Measurements from ENCODE around the gene FOXL3.

FOXL3 gene

DNA sequence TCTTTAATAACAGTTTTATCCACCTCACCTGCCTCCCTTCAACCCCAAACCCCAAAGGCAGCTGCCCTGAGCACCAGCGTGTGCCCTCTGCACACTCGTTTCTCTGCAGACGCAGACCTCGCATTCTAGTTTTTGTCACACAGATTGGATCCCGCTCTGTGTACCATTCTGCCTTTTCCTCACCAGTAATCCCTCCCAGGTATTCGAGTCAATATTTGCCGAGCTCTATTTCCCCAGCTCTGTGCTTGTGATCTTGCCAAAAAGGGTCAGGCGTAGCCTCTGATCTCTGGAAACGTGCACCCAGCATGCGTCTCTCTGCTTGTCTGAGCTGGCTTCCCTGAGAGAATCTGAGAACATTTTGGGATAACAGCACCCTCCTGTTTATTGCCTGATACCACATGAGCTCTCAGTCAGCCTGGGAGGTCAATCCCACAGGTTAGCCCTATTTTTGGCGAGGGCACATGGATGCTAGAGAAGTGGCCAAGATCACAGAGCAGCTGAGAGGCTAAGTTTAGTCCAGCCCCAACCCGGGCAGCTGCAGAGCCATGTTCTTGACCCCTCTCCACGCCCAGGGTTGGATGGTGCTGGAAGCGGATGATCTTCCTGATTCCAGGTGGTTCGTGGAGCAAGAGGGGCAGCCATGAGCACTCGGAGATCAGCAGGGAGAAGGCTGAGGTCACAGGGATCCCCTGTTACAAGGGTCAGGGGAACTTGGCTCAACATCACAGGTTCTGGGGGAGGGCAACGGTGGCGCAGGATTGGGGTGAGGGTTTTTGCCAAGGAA lies 29.1 kb downstream of the FOXL3 start:
- no peak overlapping the region for H3K4me2 ChIP-seq (ENCODE audit: insufficient read depth, low read length)
- peaks cover 7% of the 10 kb centered on the region for H3K27me3 ChIP-seq (ENCODE audit: insufficient read depth, low read length, poor library complexity)
- DNase-seq (no peak), ATAC-seq (ENCODE audit: insufficient read depth, low read depth) (no peak)
- no peak for TF ChIP-seq EZH2 (IDR thresholded peaks at IDR 0.05; ENCODE audit: borderline replicate concordance, low read depth, low read length, severe bottlenecking)
- TF ChIP-seq CTCF (IDR thresholded peaks at IDR 0.05; ENCODE audit: borderline replicate concordance, extremely low read depth, low read length, poor library complexity, severe bottlenecking) = no peak
- H3K4me1 ChIP-seq (ENCODE audit: insufficient read depth, low read length) = peaks cover 7% of the 10 kb centered on the region
- H3K9me3 ChIP-seq (ENCODE audit: insufficient read depth, low read length, severe bottlenecking) = no peaks in the 10 kb centered on the region
- H4K20me1 ChIP-seq (ENCODE audit: insufficient read depth, low read length) = peaks cover 5% of the 10 kb centered on the region
- H3K4me3 ChIP-seq (ENCODE audit: low read depth in 1 of 2, low read length in 2 of 2) = no peak overlapping the region
- H3K9ac ChIP-seq (ENCODE audit: low read depth, low read length) = no peak overlapping the region
- no peaks in the 10 kb centered on the region for H3K36me3 ChIP-seq (ENCODE audit: insufficient read depth, low read length)
- H2AFZ ChIP-seq (ENCODE audit: low read depth, low read length) = no peak overlapping the region
- H3K27ac ChIP-seq (ENCODE audit: low read length) = no peak overlapping the region
- no peaks in the 10 kb centered on the region for H3K79me2 ChIP-seq (ENCODE audit: insufficient read depth, low read length)

GRCh38 chr7:320297-320696 lies 30.3 kb downstream of the FOXL3 start:
- Histone ChIP-seq H3K4me3 (ENCODE audit: low read depth in 1 of 2, low read length in 2 of 2) (no peak overlapping the region), H3K79me2 (ENCODE audit: insufficient read depth, low read length) (no peaks in the 10 kb centered on the region), H3K27me3 (ENCODE audit: insufficient read depth, low read length, poor library complexity) (peaks cover 4% of the 10 kb centered on the region), H2AFZ (ENCODE audit: low read depth, low read length) (no peak overlapping the region), H3K4me1 (ENCODE audit: insufficient read depth, low read length) (peaks cover 7% of the 10 kb centered on the region), H3K9ac (ENCODE audit: low read depth, low read length) (no peak overlapping the region), H3K9me3 (ENCODE audit: insufficient read depth, low read length, severe bottlenecking) (no peaks in the 10 kb centered on the region), H4K20me1 (ENCODE audit: insufficient read depth, low read length) (peaks cover 5% of the 10 kb centered on the region), H3K27ac (ENCODE audit: low read length) (no peak overlapping the region), H3K4me2 (ENCODE audit: insufficient read depth, low read length) (no peak overlapping the region), H3K36me3 (ENCODE audit: insufficient read depth, low read length) (no peaks in the 10 kb centered on the region)
- ATAC-seq (ENCODE audit: insufficient read depth, low read depth) (no peak), DNase-seq (no peak)
- TF ChIP-seq CTCF (IDR thresholded peaks at IDR 0.05; ENCODE audit: borderline replicate concordance, extremely low read depth, low read length, poor library complexity, severe bottlenecking) = no peak
- TF ChIP-seq EZH2 (IDR thresholded peaks at IDR 0.05; ENCODE audit: borderline replicate concordance, low read depth, low read length, severe bottlenecking) = no peak

- Histone ChIP-seq H3K9me3 (ENCODE audit: insufficient read depth, low read length, severe bottlenecking) (no peaks in the 10 kb centered on the region), H3K4me2 (ENCODE audit: insufficient read depth, low read length) (peak overlapping the region; percentile 40; the same call in 1 of the 2 replicates), H3K79me2 (ENCODE audit: insufficient read depth, low read length) (no peaks in the 10 kb centered on the region), H3K9ac (ENCODE audit: low read depth, low read length) (no peak overlapping the region), H3K27me3 (ENCODE audit: insufficient read depth, low read length, poor library complexity) (peaks cover 4% of the 10 kb centered on the region), H3K36me3 (ENCODE audit: insufficient read depth, low read length) (no peaks in the 10 kb centered on the region), H3K4me1 (ENCODE audit: insufficient read depth, low read length) (peaks cover 7% of the 10 kb centered on the region), H2AFZ (ENCODE audit: low read depth, low read length) (no peak overlapping the region), H3K27ac (ENCODE audit: low read length) (no peak overlapping the region), H3K4me3 (ENCODE audit: low read depth in 1 of 2, low read length in 2 of 2) (no peak overlapping the region), H4K20me1 (ENCODE audit: insufficient read depth, low read length) (peaks cover 5% of the 10 kb centered on the region)
- TF ChIP-seq EZH2 (IDR thresholded peaks at IDR 0.05; ENCODE audit: borderline replicate concordance, low read depth, low read length, severe bottlenecking) (no peak), CTCF (IDR thresholded peaks at IDR 0.05; ENCODE audit: borderline replicate concordance, extremely low read depth, low read length, poor library complexity, severe bottlenecking) (peak; percentile 91)
- DNase-seq = peak; percentile 75
- ATAC-seq (ENCODE audit: insufficient read depth, low read depth) = peak; percentile 97
Observed at GRCh38 chr7:322111-322671, 32.2 kb downstream of the FOXL3 start.
